ENCODE measurements around the gene C19orf38. TPM values are rescaled to one million over a fixed set of nuclear protein-coding genes. Genes with fewer than 3 reads are reported as not detected.

Gene C19orf38
- total and polyA plus RNA-seq, 9 of the 15 experiments (the other 6 are each of a cell fraction or from before 2014, with no cell fraction given), result 0.14 to 0.18 TPM; not detected in 7

- 52% methylated on average over 6 of the region's 7 CpGs for WGBS (ENCODE audit: insufficient coverage, low coverage, missing lambda C conversion rate)
- H3K4me1 ChIP-seq (replicated peaks in 1 of 2; ENCODE audit: control insufficient read depth in 2 of 2, insufficient read depth in 2 of 2, low read length in 2 of 2), result peaks cover 24 to 27% of the 10 kb centered on the region in 2 experiments; a peak in 4 of 5 replicates
- H3K4me3 ChIP-seq, result no peak overlapping the region
- H2AFZ ChIP-seq (ENCODE audit: low read depth, low read length), result no peak overlapping the region
- no TSS peak for BruUV-seq (replicated peaks)
- FAIRE-seq (peak; percentile 75), DNase-seq (ENCODE audit: extremely low read depth in 1 of 4, low spot score in 3 of 4) (peak; percentile 29 to 66 (median 38)), ATAC-seq (peak; percentile 65)
- H3K9me1 ChIP-seq (ENCODE audit: control insufficient read depth, insufficient read depth, low read length), result no peaks in the 10 kb centered on the region
- intact Hi-C loops (cut with micrococcal nuclease) (no loop called here), in situ Hi-C loops (cut with MboI) (no loop called here)
- no peaks in the 10 kb centered on the region for H4K20me1 ChIP-seq (replicated peaks; ENCODE audit: control insufficient read depth, insufficient read depth, low read length)
- no peak overlapping the region for H3K4me2 ChIP-seq (ENCODE audit: insufficient read depth, low read length)
- ChIA-PET CTCF (ENCODE audit: low intra/inter-chr PET ratio) (no interaction called here), POLR2A (interaction anchor here (0.6 to 0.8 kb wide), 2 partner anchors 14 to 681 kb away, joined by 3 to 4 read pairs; no protein-coding TSS in a partner anchor)
- no peaks in the 10 kb centered on the region for H3K36me3 ChIP-seq (ENCODE audit: control insufficient read depth, insufficient read depth, low read length)
- 0 out of 2 replicates have a peak, but pooled peaks have one; percentile 24 for TF ChIP-seq PKNOX1 (IDR thresholded peaks at IDR 0.05)
- no peak for TF ChIP-seq ZNF75A (CRISPR knock-in tag; IDR thresholded peaks at IDR 0.05)
- TF ChIP-seq SMC3 (conservative IDR thresholded peaks at IDR 0.05; ENCODE audit: insufficient read depth, low read depth, low read length), result 0 out of 2 replicates have a peak, but pooled peaks have one; percentile 4
- no peak for TF ChIP-seq JUNB (CRISPR knock-in tag; conservative IDR thresholded peaks at IDR 0.05)
- TF ChIP-seq ZNF668 (CRISPR knock-in tag; IDR thresholded peaks at IDR 0.05), result no peak
- 0 out of 4 replicates have a peak, but pooled peaks of 1 of the 2 experiments have one; percentile 2 for TF ChIP-seq RAD21 (CRISPR knock-in tag; conservative IDR thresholded peaks at IDR 0.05 in 1 of 2, IDR thresholded peaks at IDR 0.05 in 1 of 2)
- TF ChIP-seq CEBPB (tag; IDR thresholded peaks at IDR 0.05), result peak; percentile 34; the same call in 1 of the 2 replicates
- 0 out of 2 replicates have a peak, but pooled peaks have one; percentile 20 for TF ChIP-seq SP1 (CRISPR knock-in tag; IDR thresholded peaks at IDR 0.05)
- TF ChIP-seq, protein P1, sequence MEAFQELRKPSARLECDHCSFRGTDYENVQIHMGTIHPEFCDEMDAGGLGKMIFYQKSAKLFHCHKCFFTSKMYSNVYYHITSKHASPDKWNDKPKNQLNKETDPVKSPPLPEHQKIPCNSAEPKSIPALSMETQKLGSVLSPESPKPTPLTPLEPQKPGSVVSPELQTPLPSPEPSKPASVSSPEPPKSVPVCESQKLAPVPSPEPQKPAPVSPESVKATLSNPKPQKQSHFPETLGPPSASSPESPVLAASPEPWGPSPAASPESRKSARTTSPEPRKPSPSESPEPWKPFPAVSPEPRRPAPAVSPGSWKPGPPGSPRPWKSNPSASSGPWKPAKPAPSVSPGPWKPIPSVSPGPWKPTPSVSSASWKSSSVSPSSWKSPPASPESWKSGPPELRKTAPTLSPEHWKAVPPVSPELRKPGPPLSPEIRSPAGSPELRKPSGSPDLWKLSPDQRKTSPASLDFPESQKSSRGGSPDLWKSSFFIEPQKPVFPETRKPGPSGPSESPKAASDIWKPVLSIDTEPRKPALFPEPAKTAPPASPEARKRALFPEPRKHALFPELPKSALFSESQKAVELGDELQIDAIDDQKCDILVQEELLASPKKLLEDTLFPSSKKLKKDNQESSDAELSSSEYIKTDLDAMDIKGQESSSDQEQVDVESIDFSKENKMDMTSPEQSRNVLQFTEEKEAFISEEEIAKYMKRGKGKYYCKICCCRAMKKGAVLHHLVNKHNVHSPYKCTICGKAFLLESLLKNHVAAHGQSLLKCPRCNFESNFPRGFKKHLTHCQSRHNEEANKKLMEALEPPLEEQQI (IDR thresholded peaks at IDR 0.05), result no peak
- no peak for TF ChIP-seq SOX6 (IDR thresholded peaks at IDR 0.05)
- peak; percentile 62 to 68 (median 62) for TF ChIP-seq CTCF (IDR thresholded peaks at IDR 0.05 in 2 of 3, conservative IDR thresholded peaks at IDR 0.05 in 1 of 3; ENCODE audit: insufficient read depth in 2 of 3, low read depth in 1 of 3, low read length in 3 of 3)
- no peak for TF ChIP-seq SMAD1 (IDR thresholded peaks at IDR 0.05; ENCODE audit: low read depth, low read length, partially characterized antibody)
- no peak for TF ChIP-seq POLR3G (IDR thresholded peaks at IDR 0.05; ENCODE audit: extremely low read depth, insufficient read length, insufficient replicate concordance)
- no peak overlapping the region for H3K9ac ChIP-seq (ENCODE audit: insufficient read depth in 1 of 2, low read depth in 2 of 2, low read length in 2 of 2)
- no peaks in the 10 kb centered on the region for H3K9me3 ChIP-seq (replicated peaks; ENCODE audit: control insufficient read depth, insufficient read depth, low read depth, low read length)
- no peak overlapping the region for H3K27ac ChIP-seq (ENCODE audit: extremely low read depth, low read depth, low read length)
- no peaks in the 10 kb centered on the region for H3K27me3 ChIP-seq (ENCODE audit: control insufficient read depth in 2 of 2, insufficient read depth in 2 of 2, low read length in 2 of 2)
- no peaks in the 10 kb centered on the region for H3K79me2 ChIP-seq (ENCODE audit: control insufficient read depth, insufficient read depth, low read length)
Observed at GRCh38 chr19:10861103-10861651, 13.0 kb downstream of the C19orf38 start.

Data from K562 (cell line).